ENCODE data around the gene CHRNA7. TPM values are rescaled to one million over a fixed set of nuclear protein-coding genes. Genes with fewer than 3 reads are reported as not detected.

Gene CHRNA7
- total RNA-seq, 1 experiment from 2014 or later, result 4.4 TPM

- H2BK12ac ChIP-seq (ENCODE audit: insufficient read length, low read depth, low read length), result no peak overlapping the region
- no peaks in the 10 kb centered on the region for H3K9me3 ChIP-seq (ENCODE audit: control insufficient read depth, low read depth, low read length)
- H4K91ac ChIP-seq (ENCODE audit: insufficient read length, low read depth, low read length), result no peak overlapping the region
- peaks cover 3 to 11% (median 5%) of the 10 kb centered on the region in 3 experiments; a peak in 4 of 7 replicates for H3K36me3 Mint-ChIP-seq (ENCODE audit: insufficient read depth in 1 of 3, low read depth in 3 of 3)
- H3K4me1 Mint-ChIP-seq, result peaks cover 0 to 5% of the 10 kb centered on the region in 2 experiments; a peak in 1 of 4 replicates
- no peaks in the 10 kb centered on the region for H3K27me3 ChIP-seq (ENCODE audit: insufficient read depth, low read length)
- H2BK5ac ChIP-seq (ENCODE audit: insufficient read length, low read length), result no peak overlapping the region
- H3K27me3 Mint-ChIP-seq (ENCODE audit: low read depth), result no peaks in the 10 kb centered on the region
- H3K4me2 ChIP-seq (ENCODE audit: insufficient read depth, insufficient read length, low read length), result no peak overlapping the region
- no peaks in the 10 kb centered on the region for H3K4me1 ChIP-seq (ENCODE audit: insufficient read depth, low read length)
- peaks cover 4 to 10% of the 10 kb centered on the region in 2 experiments; a peak in 2 of 5 replicates for H3K9me3 Mint-ChIP-seq
- no peak for DNase-seq
- no peak overlapping the region for H3K27ac Mint-ChIP-seq
- no peak overlapping the region for H2BK20ac ChIP-seq (ENCODE audit: low read depth, low read length, poor library complexity, severe bottlenecking)
- no peaks in the 10 kb centered on the region for H3K79me2 ChIP-seq (ENCODE audit: insufficient read depth, low read length)
- no peaks in the 10 kb centered on the region for H3K79me1 ChIP-seq (ENCODE audit: insufficient read depth, low read depth, low read length, poor library complexity, severe bottlenecking)
- TF ChIP-seq CTCF (conservative IDR thresholded peaks at IDR 0.05), result no peak
- no peak overlapping the region for H4K8ac ChIP-seq (replicated peaks; ENCODE audit: insufficient read length, low read depth, low read length)
- H3K4me3 Mint-ChIP-seq, result no peak overlapping the region
- no peak overlapping the region for H3T11ph ChIP-seq (ENCODE audit: low read length)
- no peak overlapping the region for H2AK5ac ChIP-seq (ENCODE audit: insufficient read length, low read length)
- no peaks in the 10 kb centered on the region for H4K20me1 ChIP-seq (ENCODE audit: control insufficient read depth, insufficient read depth, insufficient read length)
- H3K27ac ChIP-seq (ENCODE audit: insufficient read length, low read depth, low read length), result no peak overlapping the region
- H3K18ac ChIP-seq (ENCODE audit: insufficient read length, low read depth, low read length), result no peak overlapping the region
- H2BK15ac ChIP-seq (ENCODE audit: low read depth, low read length), result no peak overlapping the region
- no peak overlapping the region for H3K56ac ChIP-seq (ENCODE audit: insufficient read length, low read depth, low read length)
- no peak overlapping the region for H2AFZ ChIP-seq (ENCODE audit: low read length)
- H3K14ac ChIP-seq (ENCODE audit: insufficient read depth, low read length), result no peak overlapping the region
- no peak overlapping the region for H4K5ac ChIP-seq (ENCODE audit: insufficient read length, low read depth, low read length)
- no peak overlapping the region for H3K23ac ChIP-seq (ENCODE audit: insufficient read length, low read depth, low read length)
- no peaks in the 10 kb centered on the region for H3K23me2 ChIP-seq (ENCODE audit: insufficient read length, low read depth, low read length, poor library complexity, severe bottlenecking)
- no peak overlapping the region for H3K9ac ChIP-seq (ENCODE audit: extremely low read depth, insufficient read length, low read length)
- no peak overlapping the region for H3K4ac ChIP-seq (ENCODE audit: low read depth, low read length)
- no peak overlapping the region for H2BK120ac ChIP-seq (ENCODE audit: low read depth, low read length, poor library complexity, severe bottlenecking)
- WGBS (ENCODE audit: extremely low coverage, insufficient read length, low lambda C conversion rate), result no CpG with 5 or more reads among the region's 4 CpGs
Observed at GRCh38 chr15:32057876-32058425, 27.6 kb downstream of the CHRNA7 start.
